Central memory CD4-positive, alpha-beta T cell (primary cell): Measurements from ENCODE around the gene FOXP1.
A peak's percentile ranks its signal among the peaks of the same experiment; 100 is the strongest.

Experiments used
- DNase-seq: peaks from one replicate; pipeline ENCODE4 v3.0.0; 2022

Gene FOXP1

GRCh38 chr3:71421820-71422566 is 161.5 kb downstream of the FOXP1 start:
- peak; percentile 46 for DNase-seq

GRCh38 chr3:71421475-71421819 is 162.1 kb downstream of the FOXP1 start:
- DNase-seq = no peak

- no peak for DNase-seq
These were observed 164.2 kb downstream of the FOXP1 start for GRCh38 chr3:71419369-71419768.

- DNase-seq = no peak
These were observed 165.7 kb downstream of the FOXP1 start for GRCh38 chr3:71417791-71418190.

GRCh38 chr3:71416876-71417275 is 166.7 kb downstream of the FOXP1 start:
- DNase-seq = peak; percentile 39

GRCh38 chr3:71415681-71416122 is 167.8 kb downstream of the FOXP1 start:
- DNase-seq = peak; percentile 72

GRCh38 chr3:71414189-71414927 is 169.2 kb downstream of the FOXP1 start:
- no peak for DNase-seq

GRCh38 chr3:71413572-71413971 is 170.0 kb downstream of the FOXP1 start:
- DNase-seq = no peak

- DNase-seq = no peak
These were observed 174.2 kb downstream of the FOXP1 start for GRCh38 chr3:71409352-71409751.

- DNase-seq = no peak
These were observed 174.6 kb downstream of the FOXP1 start for GRCh38 chr3:71408903-71409302.

- no peak for DNase-seq
These were observed 175.7 kb downstream of the FOXP1 start for GRCh38 chr3:71407823-71408222.

GRCh38 chr3:71406972-71407810 is 176.3 kb downstream of the FOXP1 start:
- DNase-seq = no peak

- DNase-seq = no peak
These were observed 180.6 kb downstream of the FOXP1 start for GRCh38 chr3:71402911-71403310.

- no peak for DNase-seq
These were observed 181.2 kb downstream of the FOXP1 start for GRCh38 chr3:71402280-71402679.

- DNase-seq = no peak
These were observed 181.8 kb downstream of the FOXP1 start for GRCh38 chr3:71401695-71402231.

- no peak for DNase-seq
These were observed 182.5 kb downstream of the FOXP1 start for GRCh38 chr3:71400986-71401451.

GRCh38 chr3:71399478-71399877 is 184.1 kb downstream of the FOXP1 start:
- no peak for DNase-seq

- peak; percentile 36 for DNase-seq
These were observed 185.2 kb downstream of the FOXP1 start for GRCh38 chr3:71398157-71398836.

GRCh38 chr3:71397726-71398125 is 185.8 kb downstream of the FOXP1 start:
- DNase-seq = no peak

- DNase-seq = no peak
These were observed 186.5 kb downstream of the FOXP1 start for GRCh38 chr3:71397046-71397445.

- DNase-seq = no peak
These were observed 187.4 kb downstream of the FOXP1 start for GRCh38 chr3:71395927-71396695.

- no peak for DNase-seq
These were observed 188.1 kb downstream of the FOXP1 start for GRCh38 chr3:71395470-71395869.
